CD1c-positive myeloid dendritic cell (primary cell): Measurements from ENCODE around the gene VTN.

Experiments
- DNase-seq: peaks from one replicate; pipeline ENCODE4 v3.0.0-alpha.2; 2016; ENCODE audit errors: extremely low spot score

VTN gene

GRCh38 chr17:28368915-28369683, 1.0 kb downstream of the VTN start:
- DNase-seq, result no peak

DNA sequence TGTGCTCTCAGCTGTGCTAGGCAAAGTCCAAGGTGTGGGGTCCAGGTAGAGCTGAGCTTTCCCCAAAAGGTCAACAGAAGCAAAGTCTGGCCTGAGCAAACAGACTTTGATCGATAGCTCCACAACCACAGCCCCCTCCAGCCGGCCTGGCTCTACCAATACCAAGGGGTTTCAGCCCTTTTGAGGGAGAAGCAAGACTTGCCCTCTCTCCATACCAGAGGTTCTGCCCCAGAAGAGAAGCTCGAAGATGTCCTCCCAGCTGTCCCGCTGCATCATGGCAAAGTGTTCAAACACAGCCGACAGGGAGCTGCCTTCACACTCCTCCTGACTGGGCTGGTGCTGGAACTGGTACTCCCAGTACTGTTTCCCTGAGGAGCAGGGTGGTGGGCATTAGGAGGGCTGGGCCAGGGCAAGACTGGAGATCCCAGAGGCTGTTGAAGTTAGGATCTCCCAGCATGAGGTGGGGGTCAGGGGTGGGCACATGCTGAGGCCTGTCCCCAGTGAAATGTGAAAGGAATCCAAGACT, 1.7 kb downstream of the VTN start:
- no peak for DNase-seq

DNA sequence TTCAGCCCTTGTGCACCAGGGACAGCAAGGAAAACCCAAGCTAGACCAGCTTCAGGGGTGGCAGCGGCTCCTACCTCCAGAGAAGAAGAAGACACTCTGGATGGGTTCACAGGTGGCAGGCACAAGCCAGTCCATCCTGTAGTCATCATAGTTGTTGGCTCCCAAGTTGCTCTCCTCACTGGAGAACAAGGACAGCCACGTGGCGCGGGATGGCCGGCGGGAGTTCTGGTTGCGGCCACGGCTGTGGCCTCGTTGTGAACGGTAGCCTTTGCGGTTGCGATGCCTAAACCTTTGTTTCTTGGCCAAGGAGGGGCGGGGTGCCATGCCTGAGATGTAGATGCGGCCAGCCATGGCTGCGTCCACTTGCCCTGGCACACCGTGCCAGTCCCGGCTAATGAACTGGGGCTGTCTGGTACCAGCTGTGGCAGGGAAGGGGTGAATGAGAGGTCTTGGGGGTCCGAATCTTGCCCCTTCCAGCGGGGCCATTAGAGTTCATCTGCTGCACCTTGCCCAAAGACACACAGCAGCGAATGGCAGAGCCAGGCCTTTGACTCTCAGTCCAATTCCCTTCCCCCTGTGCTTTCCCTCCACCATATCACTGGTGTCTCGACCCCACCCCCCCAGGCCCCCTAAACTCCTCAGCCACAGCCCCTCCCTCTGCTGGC, 2.3 kb downstream of the VTN start:
- no peak for DNase-seq

GRCh38 chr17:28366605-28367004, 3.5 kb downstream of the VTN start:
- DNase-seq, result no peak

GRCh38 chr17:28365487-28365886, 4.6 kb downstream of the VTN start:
- no peak for DNase-seq

GRCh38 chr17:28364665-28365363, 5.3 kb downstream of the VTN start, which contains the start of gene SEBOX:
TSS of gene SEBOX (minus strand) at chr17:28365199. CDS start at chr17:28365151, 48 bp downstream.
- DNase-seq, result no peak

DNA sequence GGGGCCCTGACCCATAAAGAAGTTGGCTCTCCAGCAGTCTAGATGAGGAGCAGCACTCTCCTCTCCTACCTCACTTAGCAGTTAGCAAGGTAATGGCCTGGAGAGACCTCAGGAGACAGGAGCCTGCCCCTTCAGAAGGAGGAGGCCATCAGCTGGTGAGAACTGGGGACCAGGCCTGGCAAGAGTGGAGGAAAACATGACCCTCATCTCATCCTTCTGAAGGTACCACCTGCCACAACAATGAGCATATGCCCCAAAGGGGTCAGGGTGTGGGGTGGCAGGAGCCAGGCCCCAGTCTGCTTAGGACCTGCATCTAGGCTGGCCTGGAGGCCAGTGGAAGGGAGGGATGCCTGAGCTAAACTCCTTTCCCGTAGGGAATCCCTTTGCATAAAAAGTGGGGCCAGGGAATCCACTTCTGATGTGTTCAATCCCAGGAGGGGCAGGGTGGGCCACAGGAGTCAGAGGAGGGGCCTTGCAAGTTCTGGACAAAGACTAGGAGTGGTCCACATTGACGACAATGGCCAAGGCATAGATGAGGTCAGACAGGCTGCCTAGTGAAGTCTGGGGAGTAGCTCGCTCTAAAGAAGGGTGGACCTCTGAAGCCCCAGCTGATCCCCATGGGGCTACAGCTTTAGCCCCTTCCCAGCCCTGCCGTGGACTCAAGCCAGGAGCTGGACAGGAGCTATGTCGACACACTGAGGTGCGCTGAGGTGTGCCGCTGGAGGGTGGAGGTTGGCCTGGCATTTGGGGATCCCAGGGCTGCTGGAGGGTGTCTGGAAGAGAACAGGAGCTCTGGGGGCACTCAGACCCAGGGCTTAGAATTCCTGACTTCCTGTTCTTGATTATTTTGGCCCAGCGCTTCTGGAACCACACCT, 6.1 kb downstream of the VTN start:
- no peak for DNase-seq

GRCh38 chr17:28363186-28363585, 6.9 kb downstream of the VTN start:
- DNase-seq, result no peak

DNA sequence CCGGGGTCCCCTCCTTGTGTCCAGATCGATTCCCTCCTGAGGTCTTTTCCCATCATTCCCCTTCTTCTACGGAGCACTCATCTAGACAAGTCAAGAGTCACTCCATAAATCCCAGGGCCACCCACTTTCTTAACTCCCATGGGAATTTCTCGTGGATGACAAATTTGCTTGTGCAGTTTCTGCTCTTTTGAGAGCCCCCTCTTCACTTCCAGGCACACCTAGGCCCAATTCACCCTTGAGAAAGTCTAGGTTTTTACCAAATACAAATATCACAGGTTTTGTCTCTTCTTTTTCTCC, 12.3 kb downstream of the VTN start:
- DNase-seq, result no peak

DNA sequence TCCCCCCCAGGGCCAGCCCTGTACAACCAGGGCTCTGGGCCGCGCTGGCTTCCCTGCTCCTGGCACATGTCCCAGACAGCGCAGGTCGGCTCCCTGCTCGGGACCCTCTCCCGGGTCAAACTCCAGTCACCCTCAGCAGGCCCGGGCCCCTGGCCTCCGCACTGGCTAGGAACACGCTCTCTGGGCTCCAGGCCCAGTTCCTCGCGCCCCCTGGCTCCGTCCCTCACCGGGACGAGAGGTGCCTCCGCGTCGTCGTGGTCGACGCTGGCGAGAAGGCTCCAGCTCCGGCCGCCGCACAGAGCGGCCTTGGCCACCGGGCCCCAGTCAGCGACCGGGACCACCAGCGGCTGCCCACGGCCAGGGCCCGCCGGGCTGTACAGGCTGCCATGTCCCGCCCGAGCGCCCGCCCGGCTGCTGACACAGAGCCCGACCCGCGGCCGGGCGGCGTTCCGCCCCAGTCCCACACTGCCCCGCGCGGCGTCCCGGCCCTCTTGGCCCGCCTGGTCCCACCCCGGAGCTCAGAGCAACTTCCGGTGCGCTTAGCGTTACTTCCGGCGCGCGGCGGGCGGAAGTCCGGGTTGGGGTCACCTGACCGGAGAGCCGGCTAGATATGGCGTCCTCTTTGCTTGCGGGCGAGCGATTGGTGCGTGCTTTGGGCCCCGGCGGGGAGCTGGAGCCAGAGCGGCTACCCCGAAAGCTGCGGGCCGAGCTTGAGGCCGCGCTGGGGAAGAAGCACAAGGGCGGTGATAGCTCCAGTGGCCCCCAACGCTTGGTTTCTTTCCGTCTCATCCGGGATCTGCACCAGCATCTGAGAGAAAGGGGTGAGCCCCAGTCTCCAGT, 12.8 kb downstream of the VTN start, which contains the start of gene POLDIP2:
Gene POLDIP2 (minus strand): TSS at position 467 of the 840 bp plus-strand sequence. CDS start 79 bp downstream, at position 388.
- peak; percentile 98 for DNase-seq

- DNase-seq, result no peak
Observed at GRCh38 chr17:28350271-28350670, 19.8 kb downstream of the VTN start.

DNA sequence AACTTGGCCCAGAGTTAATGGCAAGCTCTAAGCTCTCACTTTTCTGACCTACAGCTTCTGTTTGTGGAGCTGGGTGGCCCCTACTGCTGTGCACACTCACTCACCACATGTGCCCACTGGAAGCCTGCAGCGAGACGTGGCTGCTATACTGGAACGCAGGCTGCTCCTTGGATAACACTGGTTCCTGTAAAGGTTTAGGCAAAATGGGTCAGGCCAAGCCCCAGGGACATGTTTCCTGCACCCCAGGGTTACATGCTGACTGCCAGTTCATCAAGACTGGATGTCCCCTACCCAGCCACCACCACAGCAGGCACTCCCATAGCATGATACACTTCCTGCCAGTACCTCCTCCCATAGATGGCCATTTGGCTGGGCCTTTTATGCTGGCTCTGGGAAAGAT, 21.1 kb downstream of the VTN start:
- DNase-seq, result no peak

- DNase-seq, result no peak
Observed at GRCh38 chr17:28347261-28347891, 22.7 kb downstream of the VTN start.

GRCh38 chr17:28346746-28347246, 23.3 kb downstream of the VTN start:
- DNase-seq, result no peak

DNA sequence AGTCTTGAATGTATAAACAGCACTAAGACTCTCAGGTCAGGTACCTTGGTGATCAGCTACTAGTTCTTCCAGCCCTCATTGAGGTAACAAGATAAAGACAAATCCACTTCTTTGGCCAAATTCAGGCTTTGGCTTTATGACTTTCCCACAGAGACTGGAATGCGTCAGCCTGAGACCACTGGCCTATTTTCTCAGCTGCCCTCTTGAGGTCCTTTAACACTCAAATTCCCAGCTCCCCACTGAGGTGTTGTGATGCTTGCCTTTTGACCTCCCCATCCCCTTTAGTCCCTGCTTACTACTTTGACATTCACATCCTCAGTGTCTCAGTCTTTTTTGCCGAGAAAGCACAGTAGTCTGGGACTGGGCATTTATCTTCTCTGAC, 23.9 kb downstream of the VTN start:
- DNase-seq, result no peak

GRCh38 chr17:28345419-28346198, 24.5 kb downstream of the VTN start:
- no peak for DNase-seq

- DNase-seq, result no peak
Observed at GRCh38 chr17:28344435-28344901, 25.6 kb downstream of the VTN start.

DNA sequence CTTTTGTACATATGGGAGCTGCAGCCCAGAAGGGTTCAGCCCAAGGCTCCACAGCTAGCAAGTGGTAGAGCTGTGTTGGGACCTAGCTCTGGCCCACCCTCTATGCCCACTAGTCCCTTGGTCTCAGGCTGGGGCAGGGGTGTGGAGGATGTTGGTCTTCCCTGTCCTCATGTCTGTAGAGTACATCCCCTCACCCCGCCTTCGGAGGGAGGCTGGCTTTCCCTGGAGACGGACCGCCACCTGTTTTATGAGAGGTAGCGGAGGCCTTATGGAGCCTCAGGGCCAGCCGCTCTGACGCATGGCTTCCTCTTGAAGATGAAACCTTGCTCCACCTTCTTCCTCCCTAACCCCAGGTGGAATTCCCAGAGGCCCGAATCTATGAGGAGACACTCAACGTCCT, 26.1 kb downstream of the VTN start:
- DNase-seq, result no peak

DNA sequence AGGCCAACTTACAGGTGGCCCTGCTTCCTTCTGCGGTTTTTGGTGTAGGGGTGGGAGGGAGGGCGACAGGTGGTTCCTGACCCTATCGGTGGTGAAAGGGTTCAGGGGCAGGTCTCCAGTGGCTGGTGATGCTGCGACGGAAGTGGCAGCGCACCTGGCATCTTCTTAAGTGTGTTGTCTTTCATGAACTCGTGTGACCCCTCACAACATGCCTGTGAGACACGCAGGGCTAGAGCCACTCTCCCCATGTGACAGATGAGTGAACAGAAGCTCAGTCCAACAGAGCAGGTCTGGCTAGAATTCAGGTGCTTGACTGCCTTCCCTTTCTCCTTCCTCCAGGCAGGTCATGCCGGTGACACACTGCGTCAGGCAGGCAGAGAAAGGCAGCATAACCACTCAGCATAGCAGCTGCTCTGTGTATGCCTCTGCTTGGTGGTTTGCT, 26.6 kb downstream of the VTN start:
- no peak for DNase-seq
